ENCODE data around the gene PRKCZ.

GRCh38 chr1:2145946-2146835 is 96.0 kb downstream of the PRKCZ start:
- TF ChIP-seq CTCF (IDR thresholded peaks at IDR 0.05): no peak
- TF ChIP-seq EZH2phosphoT487 (IDR thresholded peaks at IDR 0.05): no peak

Measured in neural progenitor cell (in vitro differentiated cells).